ENCODE results near the gene CDK6.

GRCh38 chr7:92723205-92723604, 113.2 kb downstream of the CDK6 start:
- TF ChIP-seq CTCF (conservative IDR thresholded peaks at IDR 0.05 in 1 of 2, IDR thresholded peaks at IDR 0.05 in 1 of 2; ENCODE audit: extremely low read depth in 1 of 2, insufficient read depth in 1 of 2, low read depth in 1 of 2, low read length in 2 of 2) = no peak
- no peak for TF ChIP-seq EZH2 (IDR thresholded peaks at IDR 0.05; ENCODE audit: borderline replicate concordance, low read length)

Measured in mammary epithelial cell (primary cell).